H1 (cell line): Measurements from ENCODE around the gene ENPEP. TPM values are rescaled to one million over a fixed set of nuclear protein-coding genes. Genes with fewer than 3 reads are reported as not detected.

Experiments
- CREB1 ChIP-seq: IDR thresholded peaks from 2 replicates; pipeline ENCODE4 v1.6.1; 2012; ENCODE audit warnings: inconsistent platforms
- polyA plus RNA-seq, 7 experiments: library from polyadenylated mRNA; depleted of rRNA in 3 of 7; stranded (reverse) in 5 of 7; unstranded in 2 of 7; fragments of >200 nt in 5 of 7; fragments of 200-250 nt in 2 of 7; gene quantifications; 1 replicate in 5 of 7; 2 replicates in 1 of 7; 4 replicates in 1 of 7; pipeline versions ENCODE4 v1.2.1 to v1.2.3, GENCODE V29; 2011 to 2013; ENCODE audit warnings: missing spikeins in 2 of 7, mixed read lengths in 2 of 7
- total RNA-seq: library from RNA; stranded (reverse); fragmentation: NEBNext Ultra II Directional; extraction: Animal tissue kit (Norgen Biotek cat#: 25700); gene quantifications from 2 replicates; pipeline ENCODE4 v1.2.1, GENCODE V29; 2021

The ENPEP gene
- total and polyA plus RNA-seq, 2 of the 8 experiments (the other 6 are each of a cell fraction or from before 2014, with no cell fraction given): 0.09 to 0.61 TPM

DNA sequence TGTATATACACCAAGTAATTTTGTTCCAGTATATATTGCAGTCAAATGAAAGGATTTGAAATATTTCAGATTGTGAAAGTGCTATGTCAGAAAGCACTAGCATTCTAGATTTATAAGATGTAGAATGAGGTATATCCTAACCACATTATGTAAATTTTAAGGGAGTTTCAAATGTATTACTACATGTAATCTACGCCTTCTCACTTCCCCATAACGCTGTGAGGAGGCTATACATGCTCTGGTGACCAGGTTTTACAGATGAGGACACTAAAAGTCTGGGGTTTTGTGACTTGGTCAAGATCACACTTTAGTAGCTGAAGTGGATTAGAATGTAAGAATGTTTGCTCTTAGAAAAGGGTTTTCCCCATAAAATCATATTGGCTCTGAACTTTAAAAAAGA is 8.1 kb downstream of the ENPEP start (continued):
- TF ChIP-seq CREB1: no peak
